ENCODE data around the gene SHQ1. TPM values are rescaled to one million over a fixed set of nuclear protein-coding genes. Genes with fewer than 3 reads are reported as not detected.

Gene SHQ1
- total RNA-seq, 1 donor from 2014 or later, result 12.3 TPM

DNA sequence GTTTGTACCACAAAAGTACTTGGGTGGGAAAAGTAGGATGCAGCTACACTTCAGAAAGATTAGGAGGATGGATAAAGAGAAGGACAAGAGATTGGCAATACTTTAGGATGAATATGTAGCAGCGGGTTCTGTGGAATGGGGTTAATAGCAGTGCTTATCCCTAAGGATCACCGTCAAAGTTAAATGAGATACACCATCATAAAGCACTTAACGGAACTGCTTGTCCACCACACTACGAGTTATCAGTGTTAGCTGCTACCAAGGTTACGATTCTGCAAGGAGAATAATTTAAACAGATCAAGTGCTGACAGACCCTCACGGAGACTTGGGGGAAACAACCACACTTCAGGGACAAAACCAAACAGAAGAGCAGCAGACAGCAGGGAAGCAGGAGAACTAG lies 963 bp downstream of the SHQ1 start:
- H3K9me3 ChIP-seq, result no peaks in the 10 kb centered on the region
- H3K4me3 ChIP-seq, result peak overlapping the region; percentile 74 to 85
- TF ChIP-seq, protein P1, sequence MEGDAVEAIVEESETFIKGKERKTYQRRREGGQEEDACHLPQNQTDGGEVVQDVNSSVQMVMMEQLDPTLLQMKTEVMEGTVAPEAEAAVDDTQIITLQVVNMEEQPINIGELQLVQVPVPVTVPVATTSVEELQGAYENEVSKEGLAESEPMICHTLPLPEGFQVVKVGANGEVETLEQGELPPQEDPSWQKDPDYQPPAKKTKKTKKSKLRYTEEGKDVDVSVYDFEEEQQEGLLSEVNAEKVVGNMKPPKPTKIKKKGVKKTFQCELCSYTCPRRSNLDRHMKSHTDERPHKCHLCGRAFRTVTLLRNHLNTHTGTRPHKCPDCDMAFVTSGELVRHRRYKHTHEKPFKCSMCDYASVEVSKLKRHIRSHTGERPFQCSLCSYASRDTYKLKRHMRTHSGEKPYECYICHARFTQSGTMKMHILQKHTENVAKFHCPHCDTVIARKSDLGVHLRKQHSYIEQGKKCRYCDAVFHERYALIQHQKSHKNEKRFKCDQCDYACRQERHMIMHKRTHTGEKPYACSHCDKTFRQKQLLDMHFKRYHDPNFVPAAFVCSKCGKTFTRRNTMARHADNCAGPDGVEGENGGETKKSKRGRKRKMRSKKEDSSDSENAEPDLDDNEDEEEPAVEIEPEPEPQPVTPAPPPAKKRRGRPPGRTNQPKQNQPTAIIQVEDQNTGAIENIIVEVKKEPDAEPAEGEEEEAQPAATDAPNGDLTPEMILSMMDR (IDR thresholded peaks at IDR 0.05), result no peak
- no peak for TF ChIP-seq POLR2AphosphoS5 (IDR thresholded peaks at IDR 0.05; ENCODE audit: insufficient read depth in 1 of 2, low read depth in 1 of 2)
- no peak for TF ChIP-seq POLR2A (IDR thresholded peaks at IDR 0.05)
- H3K4me1 ChIP-seq, result peaks cover 21% of the 10 kb centered on the region
- no peak for DNase-seq (ENCODE audit: extremely low spot score in 2 of 2)
- no peaks in the 10 kb centered on the region for H3K27me3 ChIP-seq
- peak overlapping the region; percentile 70 for H3K27ac ChIP-seq
- H3K36me3 ChIP-seq, result no peaks in the 10 kb centered on the region
- intact Hi-C loops (cut with DNase I), result loop anchor here (10.0 kb wide), 1 partner anchor 208 kb away; no protein-coding TSS in a partner anchor

DNA sequence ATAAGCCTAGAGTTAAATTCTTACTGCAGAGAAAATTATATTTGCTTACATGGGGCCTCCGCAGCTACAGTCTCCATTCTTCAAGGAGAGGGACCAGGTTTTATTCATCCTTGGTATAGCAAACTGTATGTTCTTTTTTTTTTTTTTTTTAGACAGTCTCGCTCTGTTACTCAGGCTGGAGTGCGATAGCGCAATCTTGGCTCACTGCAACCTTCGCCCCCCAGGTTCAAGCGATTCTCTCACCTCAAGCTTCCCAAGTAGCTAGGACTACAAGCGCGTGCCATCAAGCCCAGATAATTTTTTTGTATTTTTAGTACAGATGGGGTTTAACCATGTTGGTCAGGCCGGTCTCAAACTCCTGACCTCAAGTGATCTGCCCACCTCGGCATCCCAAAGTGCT lies 2.1 kb downstream of the SHQ1 start:
- Histone ChIP-seq H3K4me3 (no peak overlapping the region), H3K27me3 (no peaks in the 10 kb centered on the region), H3K27ac (no peak overlapping the region), H3K36me3 (no peaks in the 10 kb centered on the region), H3K4me1 (peaks cover 21% of the 10 kb centered on the region), H3K9me3 (no peaks in the 10 kb centered on the region)
- DNase-seq (ENCODE audit: extremely low spot score in 2 of 2), result no peak
- intact Hi-C loops (cut with DNase I), result loop anchor here (10.0 kb wide), 1 partner anchor 209 kb away; no protein-coding TSS in a partner anchor
- TF ChIP-seq, protein P1 (IDR thresholded peaks at IDR 0.05), result no peak
- TF ChIP-seq POLR2A (IDR thresholded peaks at IDR 0.05) (no peak), POLR2AphosphoS5 (IDR thresholded peaks at IDR 0.05; ENCODE audit: insufficient read depth in 1 of 2, low read depth in 1 of 2) (no peak)

DNA sequence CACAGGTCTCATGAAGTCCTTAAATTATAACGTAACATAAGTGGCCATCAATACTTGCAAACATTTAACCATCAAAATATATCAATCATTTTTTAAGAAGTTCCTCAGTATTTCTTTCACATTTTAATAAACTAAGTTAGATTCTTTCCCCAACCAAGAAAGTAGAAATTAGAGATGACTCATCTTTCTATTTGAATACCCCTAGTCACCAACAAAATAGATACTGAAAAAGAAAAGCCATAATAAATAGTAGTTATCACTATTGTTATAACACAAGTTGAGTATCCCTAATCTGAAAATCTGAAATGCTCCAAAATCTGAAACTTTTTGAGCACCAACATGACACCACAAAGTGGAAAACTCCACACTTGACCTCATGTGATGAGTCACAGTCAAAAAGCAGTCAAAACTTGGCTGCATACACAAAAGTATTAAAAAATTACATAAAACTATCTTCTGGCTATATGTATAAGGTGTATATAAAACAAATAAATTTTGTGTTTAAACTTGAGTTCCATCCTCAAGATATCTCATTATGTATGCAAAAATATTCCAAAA lies 3.7 kb downstream of the SHQ1 start:
- no peak for DNase-seq (ENCODE audit: extremely low spot score in 2 of 2)
- TF ChIP-seq POLR2AphosphoS5 (IDR thresholded peaks at IDR 0.05; ENCODE audit: insufficient read depth in 1 of 2, low read depth in 1 of 2), result no peak
- TF ChIP-seq POLR2A (IDR thresholded peaks at IDR 0.05), result no peak
- TF ChIP-seq, protein P1 (IDR thresholded peaks at IDR 0.05), result no peak
- Histone ChIP-seq H3K27me3 (no peaks in the 10 kb centered on the region), H3K9me3 (no peaks in the 10 kb centered on the region), H3K27ac (no peak overlapping the region), H3K4me3 (no peak overlapping the region), H3K36me3 (peaks cover 0 to 10% of the 10 kb centered on the region in 2 donors), H3K4me1 (peaks cover 21% of the 10 kb centered on the region)
- intact Hi-C loops (cut with DNase I), result loop anchor here (10.0 kb wide), 1 partner anchor 210 kb away; no protein-coding TSS in a partner anchor

DNA sequence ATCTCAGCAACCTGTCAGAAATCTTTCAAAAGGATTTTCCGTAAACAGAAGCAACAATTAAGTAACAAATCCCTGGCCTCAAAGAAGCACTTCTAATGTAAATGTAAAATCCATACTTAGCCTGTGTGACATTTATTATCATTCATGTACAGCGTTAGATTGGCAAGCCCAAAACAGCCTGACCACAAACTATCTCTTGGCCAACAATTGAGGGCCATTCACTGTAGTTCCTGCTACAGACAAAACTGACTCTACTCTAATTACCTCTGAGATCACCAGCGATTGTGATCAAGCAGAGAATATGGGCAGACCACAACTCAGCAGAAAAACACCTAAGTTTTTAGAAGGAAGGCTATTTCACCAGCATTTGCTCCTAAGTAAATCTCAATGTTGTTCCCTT lies 9.2 kb downstream of the SHQ1 start:
- TF ChIP-seq POLR2AphosphoS5 (IDR thresholded peaks at IDR 0.05; ENCODE audit: insufficient read depth in 1 of 2, low read depth in 1 of 2), result no peak
- intact Hi-C loops (cut with DNase I), result no loop called here
- DNase-seq (ENCODE audit: extremely low spot score in 2 of 2), result no peak

DNA sequence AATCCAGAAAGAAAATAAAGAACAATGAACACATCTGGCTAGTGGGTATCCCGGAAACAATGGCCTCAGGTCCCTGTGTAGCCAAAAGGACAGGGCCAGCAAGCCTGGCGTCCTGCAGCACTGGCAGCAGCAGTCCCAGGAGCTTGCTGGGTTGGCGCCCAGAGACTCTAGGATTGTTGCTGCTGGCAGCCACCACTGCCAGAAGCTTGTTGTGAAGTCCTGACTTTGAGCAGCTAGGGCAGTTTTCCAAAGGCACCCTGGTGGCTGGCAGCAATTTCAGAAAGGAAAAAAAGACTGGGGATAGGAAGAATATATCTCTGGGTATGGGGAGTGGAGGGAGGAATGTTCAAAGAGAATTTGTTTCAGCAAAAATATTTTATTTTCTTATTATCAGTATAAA lies 11.3 kb downstream of the SHQ1 start:
- H3K36me3 ChIP-seq, result peaks cover 0 to 16% of the 10 kb centered on the region in 2 donors
- H3K27me3 ChIP-seq, result no peaks in the 10 kb centered on the region
- no peaks in the 10 kb centered on the region for H3K9me3 ChIP-seq
- TF ChIP-seq POLR2AphosphoS5 (IDR thresholded peaks at IDR 0.05; ENCODE audit: insufficient read depth in 1 of 2, low read depth in 1 of 2) (no peak), POLR2A (IDR thresholded peaks at IDR 0.05) (no peak)
- TF ChIP-seq, protein P1 (IDR thresholded peaks at IDR 0.05), result no peak
- DNase-seq (ENCODE audit: extremely low spot score in 2 of 2), result no peak
- no peaks in the 10 kb centered on the region for H3K4me1 ChIP-seq
- intact Hi-C loops (cut with DNase I), result no loop called here
- no peak overlapping the region for H3K27ac ChIP-seq
- H3K4me3 ChIP-seq, result no peak overlapping the region

More for the DNA sequence above, 9.2 kb downstream of the SHQ1 start:
- H3K36me3 ChIP-seq, result peaks cover 0 to 16% of the 10 kb centered on the region in 2 donors
- no peaks in the 10 kb centered on the region for H3K9me3 ChIP-seq
- no peak overlapping the region for H3K27ac ChIP-seq
- no peaks in the 10 kb centered on the region for H3K27me3 ChIP-seq
- H3K4me1 ChIP-seq, result no peaks in the 10 kb centered on the region
- no peak overlapping the region for H3K4me3 ChIP-seq
